ENCODE results near the gene MAP1B. TPM values are rescaled to one million over a fixed set of nuclear protein-coding genes. Genes with fewer than 3 reads are reported as not detected.

MAP1B gene
- total RNA-seq, 1 donor from 2014 or later: 58.6 TPM

DNA sequence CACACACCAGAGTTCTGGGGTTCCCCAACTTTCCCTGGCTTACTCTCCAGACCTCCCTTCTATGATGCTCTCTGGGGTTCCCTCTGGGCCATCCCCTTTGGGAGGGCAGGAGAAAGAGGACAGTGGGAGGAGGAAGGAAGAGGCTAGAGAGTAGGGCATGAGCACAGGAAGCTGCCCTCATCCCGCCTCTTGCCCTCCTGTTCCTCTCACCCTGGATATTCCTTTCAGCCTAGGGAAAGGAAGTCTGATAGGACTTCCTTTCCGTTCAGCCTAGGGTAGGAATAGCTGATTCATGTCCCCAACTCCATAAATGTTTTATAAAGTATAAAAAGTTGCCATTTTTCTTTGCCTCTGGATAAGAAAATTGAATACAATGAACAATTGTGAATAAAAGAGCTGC is 7.4 kb downstream of the MAP1B start:
- Mint-ChIP-seq H3K27ac (no peak overlapping the region), H3K9me3 (ENCODE audit: low read depth) (no peaks in the 10 kb centered on the region), H3K4me3 (ENCODE audit: low read depth) (no peak overlapping the region), H3K27me3 (no peaks in the 10 kb centered on the region), H3K4me1 (ENCODE audit: low read depth) (no peaks in the 10 kb centered on the region), H3K36me3 (ENCODE audit: insufficient read depth) (peaks cover 11% of the 10 kb centered on the region)
- TF ChIP-seq CTCF (IDR thresholded peaks at IDR 0.05; ENCODE audit: unreplicated experiment): no peak
- DNase-seq (ENCODE audit: low spot score, unreplicated experiment): no peak

GRCh38 chr5:72115296-72115695 is 8.0 kb downstream of the MAP1B start:
- Mint-ChIP-seq H3K4me1 (ENCODE audit: low read depth) (no peaks in the 10 kb centered on the region), H3K9me3 (ENCODE audit: low read depth) (no peaks in the 10 kb centered on the region), H3K27me3 (no peaks in the 10 kb centered on the region), H3K4me3 (ENCODE audit: low read depth) (no peak overlapping the region), H3K36me3 (ENCODE audit: insufficient read depth) (peaks cover 11% of the 10 kb centered on the region), H3K27ac (no peak overlapping the region)
- TF ChIP-seq CTCF (IDR thresholded peaks at IDR 0.05; ENCODE audit: unreplicated experiment): no peak
- DNase-seq (ENCODE audit: low spot score, unreplicated experiment): no peak

DNA sequence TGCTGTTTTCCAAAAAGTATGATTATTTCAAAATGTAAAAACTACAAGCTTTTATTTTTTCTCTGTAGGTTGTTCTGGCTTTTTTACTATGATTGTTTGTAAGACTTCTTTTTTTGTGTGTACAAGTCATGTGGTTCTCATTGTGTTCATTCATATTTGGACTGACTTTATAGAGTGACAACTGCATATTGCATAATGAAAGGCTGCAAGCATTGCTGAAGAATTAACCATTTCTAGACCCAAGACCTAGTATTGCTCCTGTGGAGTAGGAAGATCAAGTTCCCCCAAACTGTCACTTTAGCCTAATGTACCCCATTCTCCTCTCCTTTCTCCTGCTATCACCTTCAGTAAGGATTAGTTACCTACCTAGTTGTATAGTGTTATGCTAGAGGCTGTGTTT is 10.0 kb downstream of the MAP1B start:
- Mint-ChIP-seq H3K9me3 (ENCODE audit: low read depth) (no peaks in the 10 kb centered on the region), H3K4me3 (ENCODE audit: low read depth) (no peak overlapping the region), H3K4me1 (ENCODE audit: low read depth) (peaks cover 6% of the 10 kb centered on the region), H3K27ac (no peak overlapping the region), H3K27me3 (no peaks in the 10 kb centered on the region), H3K36me3 (ENCODE audit: insufficient read depth) (peaks cover 11% of the 10 kb centered on the region)
- no peak for DNase-seq (ENCODE audit: low spot score, unreplicated experiment)
- no peak for TF ChIP-seq CTCF (IDR thresholded peaks at IDR 0.05; ENCODE audit: unreplicated experiment)

GRCh38 chr5:72121052-72121779 is 13.9 kb downstream of the MAP1B start:
- Mint-ChIP-seq H3K4me3 (ENCODE audit: low read depth) (no peak overlapping the region), H3K9me3 (ENCODE audit: low read depth) (no peaks in the 10 kb centered on the region), H3K27ac (no peak overlapping the region), H3K36me3 (ENCODE audit: insufficient read depth) (peaks cover 7% of the 10 kb centered on the region), H3K4me1 (ENCODE audit: low read depth) (peaks cover 8% of the 10 kb centered on the region), H3K27me3 (no peaks in the 10 kb centered on the region)
- no peak for TF ChIP-seq CTCF (IDR thresholded peaks at IDR 0.05; ENCODE audit: unreplicated experiment)
- DNase-seq (ENCODE audit: low spot score, unreplicated experiment): no peak

- peaks cover 4% of the 10 kb centered on the region for H3K36me3 Mint-ChIP-seq (ENCODE audit: insufficient read depth)
- no peak overlapping the region for H3K27ac Mint-ChIP-seq
- DNase-seq (ENCODE audit: low spot score, unreplicated experiment): no peak
- H3K27me3 Mint-ChIP-seq: no peaks in the 10 kb centered on the region
- peaks cover 11% of the 10 kb centered on the region for H3K4me1 Mint-ChIP-seq (ENCODE audit: low read depth)
- H3K4me3 Mint-ChIP-seq (ENCODE audit: low read depth): no peak overlapping the region
- no peak for TF ChIP-seq CTCF (IDR thresholded peaks at IDR 0.05; ENCODE audit: unreplicated experiment)
- no peaks in the 10 kb centered on the region for H3K9me3 Mint-ChIP-seq (ENCODE audit: low read depth)
These were observed 14.6 kb downstream of the MAP1B start for GRCh38 chr5:72121780-72122445.

Data from progenitor cell of endocrine pancreas (in vitro differentiated cells).